ENCODE measurements around the gene TMEM120B.

The TMEM120B gene

DNA sequence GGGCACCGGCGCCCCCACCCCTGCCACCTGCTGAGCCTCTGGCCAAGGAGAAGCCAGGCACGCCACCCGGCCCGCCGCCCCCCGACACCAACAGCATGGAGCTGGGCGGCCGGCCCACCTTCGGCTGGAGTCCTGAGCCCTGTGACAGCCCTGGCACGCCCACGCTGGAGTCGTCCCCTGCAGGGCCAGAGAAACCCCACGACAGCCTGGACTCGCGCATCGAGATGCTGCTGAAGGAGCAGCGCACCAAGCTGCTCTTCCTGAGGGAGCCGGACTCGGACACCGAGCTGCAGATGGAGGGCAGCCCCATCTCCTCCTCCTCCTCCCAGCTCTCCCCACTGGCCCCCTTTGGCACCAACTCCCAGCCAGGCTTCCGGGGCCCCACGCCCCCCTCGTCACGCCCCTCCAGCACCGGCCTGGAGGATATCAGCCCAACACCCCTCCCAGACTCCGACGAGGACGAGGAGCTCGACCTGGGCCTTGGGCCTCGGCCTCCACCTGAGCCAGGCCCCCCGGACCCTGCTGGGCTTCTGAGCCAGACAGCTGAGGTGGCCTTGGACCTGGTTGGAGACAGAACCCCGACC, 97.8 kb downstream of the TMEM120B start:
- Histone ChIP-seq H3K9me3 (ENCODE audit: control insufficient read depth, insufficient read depth, low read depth, low read length) (no peaks in the 10 kb centered on the region), H3K36me3 (ENCODE audit: control insufficient read depth in 2 of 2, insufficient read depth in 1 of 2, low read length in 2 of 2) (peaks cover 14 to 78% of the 10 kb centered on the region in 2 experiments; a peak in 2 of 3 replicates), H3K4me3 (ENCODE audit: low read depth, low read length) (no peak overlapping the region), H3K4me1 (ENCODE audit: control insufficient read depth, insufficient read depth, low read length) (peaks cover 12% of the 10 kb centered on the region), H3K27ac (ENCODE audit: extremely low read depth, low read depth, low read length) (no peak overlapping the region)
- POLR2A ChIA-PET: interaction anchor here (0.6 to 7.5 kb wide), 5 partner anchors 8 to 78 kb away, joined by 3 to 165 read pairs (median 12); partner anchors contain the start of genes PSMD9 and RHOF
- CTCF ChIA-PET: interaction anchor here (0.6 to 15.1 kb wide), 9 partner anchors 10 to 78 kb away, joined by 5 to 393 read pairs (median 7); partner anchors contain the start of genes PSMD9 and RHOF
- TF ChIP-seq ZBTB20 (tag by site-specific recombination; IDR thresholded peaks at IDR 0.05) (no peak), ZNF776 (tag by site-specific recombination; IDR thresholded peaks at IDR 0.05; ENCODE audit: borderline replicate concordance) (no peak), HOXC10 (CRISPR knock-in tag; IDR thresholded peaks at IDR 0.05) (no peak), SETDB1 (IDR thresholded peaks at IDR 0.05; ENCODE audit: insufficient read length, low read length) (no peak), ZNF596 (tag by site-specific recombination; IDR thresholded peaks at IDR 0.05) (no peak), ZBTB1 (tag by site-specific recombination; IDR thresholded peaks at IDR 0.05) (no peak), ZNF138 (tag by site-specific recombination; IDR thresholded peaks at IDR 0.05; ENCODE audit: borderline replicate concordance) (no peak), KLF9 (tag by site-specific recombination; IDR thresholded peaks at IDR 0.05; ENCODE audit: low read depth) (peak; percentile 77), ZFHX2 (tag by site-specific recombination; conservative IDR thresholded peaks at IDR 0.05) (peak; percentile 20; the same call in 1 of the 2 replicates), GLIS2 (tag by site-specific recombination; IDR thresholded peaks at IDR 0.05) (peak; percentile 54; the same call in 1 of the 2 replicates), GLI4 (tag by site-specific recombination; IDR thresholded peaks at IDR 0.05) (no peak), ZNF560 (tag by site-specific recombination; IDR thresholded peaks at IDR 0.05; ENCODE audit: borderline replicate concordance) (no peak), ZBTB48 (tag by site-specific recombination; IDR thresholded peaks at IDR 0.05) (no peak), ZNF600 (tag by site-specific recombination; IDR thresholded peaks at IDR 0.05) (peak; percentile 44; the same call in 1 of the 2 replicates)
- TF ChIP-seq, protein P1, sequence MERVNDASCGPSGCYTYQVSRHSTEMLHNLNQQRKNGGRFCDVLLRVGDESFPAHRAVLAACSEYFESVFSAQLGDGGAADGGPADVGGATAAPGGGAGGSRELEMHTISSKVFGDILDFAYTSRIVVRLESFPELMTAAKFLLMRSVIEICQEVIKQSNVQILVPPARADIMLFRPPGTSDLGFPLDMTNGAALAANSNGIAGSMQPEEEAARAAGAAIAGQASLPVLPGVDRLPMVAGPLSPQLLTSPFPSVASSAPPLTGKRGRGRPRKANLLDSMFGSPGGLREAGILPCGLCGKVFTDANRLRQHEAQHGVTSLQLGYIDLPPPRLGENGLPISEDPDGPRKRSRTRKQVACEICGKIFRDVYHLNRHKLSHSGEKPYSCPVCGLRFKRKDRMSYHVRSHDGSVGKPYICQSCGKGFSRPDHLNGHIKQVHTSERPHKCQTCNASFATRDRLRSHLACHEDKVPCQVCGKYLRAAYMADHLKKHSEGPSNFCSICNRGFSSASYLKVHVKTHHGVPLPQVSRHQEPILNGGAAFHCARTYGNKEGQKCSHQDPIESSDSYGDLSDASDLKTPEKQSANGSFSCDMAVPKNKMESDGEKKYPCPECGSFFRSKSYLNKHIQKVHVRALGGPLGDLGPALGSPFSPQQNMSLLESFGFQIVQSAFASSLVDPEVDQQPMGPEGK (tag by site-specific recombination; IDR thresholded peaks at IDR 0.05): no peak; the same call in 1 of the 2 replicates
- TF ChIP-seq, protein P2, sequence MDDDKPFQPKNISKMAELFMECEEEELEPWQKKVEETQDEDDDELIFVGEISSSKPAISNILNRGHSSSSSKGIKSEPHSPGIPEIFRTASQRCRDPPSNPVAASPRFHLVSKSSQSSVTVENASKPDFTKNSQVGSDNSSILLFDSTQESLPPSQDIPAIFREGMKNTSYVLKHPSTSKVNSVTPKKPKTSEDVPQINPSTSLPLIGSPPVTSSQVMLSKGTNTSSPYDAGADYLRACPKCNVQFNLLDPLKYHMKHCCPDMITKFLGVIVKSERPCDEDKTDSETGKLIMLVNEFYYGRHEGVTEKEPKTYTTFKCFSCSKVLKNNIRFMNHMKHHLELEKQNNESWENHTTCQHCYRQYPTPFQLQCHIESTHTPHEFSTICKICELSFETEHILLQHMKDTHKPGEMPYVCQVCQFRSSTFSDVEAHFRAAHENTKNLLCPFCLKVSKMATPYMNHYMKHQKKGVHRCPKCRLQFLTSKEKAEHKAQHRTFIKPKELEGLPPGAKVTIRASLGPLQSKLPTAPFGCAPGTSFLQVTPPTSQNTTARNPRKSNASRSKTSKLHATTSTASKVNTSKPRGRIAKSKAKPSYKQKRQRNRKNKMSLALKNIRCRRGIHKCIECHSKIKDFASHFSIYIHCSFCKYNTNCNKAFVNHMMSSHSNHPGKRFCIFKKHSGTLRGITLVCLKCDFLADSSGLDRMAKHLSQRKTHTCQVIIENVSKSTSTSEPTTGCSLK (tag by site-specific recombination; IDR thresholded peaks at IDR 0.05): no peak
- TF ChIP-seq, protein P3, sequence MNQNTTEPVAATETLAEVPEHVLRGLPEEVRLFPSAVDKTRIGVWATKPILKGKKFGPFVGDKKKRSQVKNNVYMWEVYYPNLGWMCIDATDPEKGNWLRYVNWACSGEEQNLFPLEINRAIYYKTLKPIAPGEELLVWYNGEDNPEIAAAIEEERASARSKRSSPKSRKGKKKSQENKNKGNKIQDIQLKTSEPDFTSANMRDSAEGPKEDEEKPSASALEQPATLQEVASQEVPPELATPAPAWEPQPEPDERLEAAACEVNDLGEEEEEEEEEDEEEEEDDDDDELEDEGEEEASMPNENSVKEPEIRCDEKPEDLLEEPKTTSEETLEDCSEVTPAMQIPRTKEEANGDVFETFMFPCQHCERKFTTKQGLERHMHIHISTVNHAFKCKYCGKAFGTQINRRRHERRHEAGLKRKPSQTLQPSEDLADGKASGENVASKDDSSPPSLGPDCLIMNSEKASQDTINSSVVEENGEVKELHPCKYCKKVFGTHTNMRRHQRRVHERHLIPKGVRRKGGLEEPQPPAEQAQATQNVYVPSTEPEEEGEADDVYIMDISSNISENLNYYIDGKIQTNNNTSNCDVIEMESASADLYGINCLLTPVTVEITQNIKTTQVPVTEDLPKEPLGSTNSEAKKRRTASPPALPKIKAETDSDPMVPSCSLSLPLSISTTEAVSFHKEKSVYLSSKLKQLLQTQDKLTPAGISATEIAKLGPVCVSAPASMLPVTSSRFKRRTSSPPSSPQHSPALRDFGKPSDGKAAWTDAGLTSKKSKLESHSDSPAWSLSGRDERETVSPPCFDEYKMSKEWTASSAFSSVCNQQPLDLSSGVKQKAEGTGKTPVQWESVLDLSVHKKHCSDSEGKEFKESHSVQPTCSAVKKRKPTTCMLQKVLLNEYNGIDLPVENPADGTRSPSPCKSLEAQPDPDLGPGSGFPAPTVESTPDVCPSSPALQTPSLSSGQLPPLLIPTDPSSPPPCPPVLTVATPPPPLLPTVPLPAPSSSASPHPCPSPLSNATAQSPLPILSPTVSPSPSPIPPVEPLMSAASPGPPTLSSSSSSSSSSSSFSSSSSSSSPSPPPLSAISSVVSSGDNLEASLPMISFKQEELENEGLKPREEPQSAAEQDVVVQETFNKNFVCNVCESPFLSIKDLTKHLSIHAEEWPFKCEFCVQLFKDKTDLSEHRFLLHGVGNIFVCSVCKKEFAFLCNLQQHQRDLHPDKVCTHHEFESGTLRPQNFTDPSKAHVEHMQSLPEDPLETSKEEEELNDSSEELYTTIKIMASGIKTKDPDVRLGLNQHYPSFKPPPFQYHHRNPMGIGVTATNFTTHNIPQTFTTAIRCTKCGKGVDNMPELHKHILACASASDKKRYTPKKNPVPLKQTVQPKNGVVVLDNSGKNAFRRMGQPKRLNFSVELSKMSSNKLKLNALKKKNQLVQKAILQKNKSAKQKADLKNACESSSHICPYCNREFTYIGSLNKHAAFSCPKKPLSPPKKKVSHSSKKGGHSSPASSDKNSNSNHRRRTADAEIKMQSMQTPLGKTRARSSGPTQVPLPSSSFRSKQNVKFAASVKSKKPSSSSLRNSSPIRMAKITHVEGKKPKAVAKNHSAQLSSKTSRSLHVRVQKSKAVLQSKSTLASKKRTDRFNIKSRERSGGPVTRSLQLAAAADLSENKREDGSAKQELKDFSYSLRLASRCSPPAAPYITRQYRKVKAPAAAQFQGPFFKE (tag by site-specific recombination; IDR thresholded peaks at IDR 0.05; ENCODE audit: borderline replicate concordance): no peak

Measured in HEK293 (cell line).